Neural cell (in vitro differentiated cells): ENCODE results near the gene JPT2. TPM values are rescaled to one million over a fixed set of nuclear protein-coding genes. Genes with fewer than 3 reads are reported as not detected.

ENCODE experiments used
- H2AFZ ChIP-seq: fragments of 200-600, 300-800 bp; sonication (generic), shearing (Covaris generic); 2 replicates; pipeline ENCODE4 v1.6.0; 2014; ENCODE audit warnings: low read depth, mild to moderate bottlenecking, antibody characterized with exemption, low read length, moderate library complexity
- H3F3A ChIP-seq: fragments of 200-600 bp; shearing (Covaris generic); 2 replicates; pipeline ENCODE4 v1.6.1; 2016; ENCODE audit warnings: mild to moderate bottlenecking, moderate library complexity, mixed read lengths, antibody characterized with exemption, low read length; ENCODE audit not compliant: insufficient read depth, poor library complexity, severe bottlenecking
- H3K27ac ChIP-seq: fragments of 200-600, 300-800 bp; sonication (generic), shearing (Covaris generic); 2 replicates; pipeline ENCODE4 v1.5.1; 2014; ENCODE audit warnings: mild to moderate bottlenecking, low read length, moderate library complexity
- H3K27me3 ChIP-seq: fragments of 300-800, 200-600 bp; sonication (generic), shearing (Covaris generic); 2 replicates; pipeline ENCODE4 v1.6.0; 2014; ENCODE audit warnings: mild to moderate bottlenecking, low read depth, low read length, moderate library complexity; ENCODE audit not compliant: insufficient read depth
- H3K36me3 ChIP-seq: fragments of 300-800, 200-600 bp; sonication (generic), shearing (Covaris generic); 2 replicates; pipeline ENCODE4 v1.5.1; 2014; ENCODE audit warnings: mild to moderate bottlenecking, antibody characterized with exemption, low read length, moderate library complexity; ENCODE audit not compliant: insufficient read depth
- H3K4me2 ChIP-seq: fragments of 300-800, 200-600 bp; sonication (generic), shearing (Covaris generic); 2 replicates; pipeline ENCODE4 v1.6.0; 2014; ENCODE audit warnings: mild to moderate bottlenecking, low read length
- H3K4me3 ChIP-seq: fragments of 300-800, 200-600 bp; sonication (generic), shearing (Covaris generic); 2 replicates; pipeline ENCODE4 v1.5.1; 2014; ENCODE audit warnings: mild to moderate bottlenecking, low read length, moderate library complexity
- H3K79me2 ChIP-seq: fragments of 200-600 bp; shearing (Covaris generic); replicated peaks from 2 replicates; pipeline ENCODE4 v1.6.0; 2014; ENCODE audit warnings: mild to moderate bottlenecking, low read length, moderate library complexity; ENCODE audit not compliant: insufficient read depth
- H3K9ac ChIP-seq: fragments of 300-800, 200-600 bp; sonication (generic), shearing (Covaris generic); 2 replicates; pipeline ENCODE4 v1.6.1; 2016; ENCODE audit warnings: mild to moderate bottlenecking, low read length, mixed read lengths
- H3K9me2 ChIP-seq: fragments of 200-600 bp; shearing (Covaris generic); 2 replicates; pipeline ENCODE4 v1.6.1; 2016; ENCODE audit warnings: mild to moderate bottlenecking, low read length, mixed read lengths; ENCODE audit not compliant: insufficient read depth
- H3K9me3 ChIP-seq: fragments of 200-600, 300-800 bp; sonication (generic), shearing (Covaris generic); 2 replicates; pipeline ENCODE4 v1.6.1; 2016; ENCODE audit warnings: mild to moderate bottlenecking, mixed run types, low read length, moderate library complexity, mixed read lengths
- H4K20me1 ChIP-seq: fragments of 200-600 bp; shearing (Covaris generic); 2 replicates; pipeline ENCODE4 v1.6.1; 2016; ENCODE audit warnings: mild to moderate bottlenecking, mixed run types; ENCODE audit not compliant: insufficient read depth
- EP300 ChIP-seq: fragments of 450-650 bp; conservative IDR thresholded peaks from 2 replicates; pipeline ENCODE4 v1.6.1; 2014; ENCODE audit warnings: antibody characterized with exemption, mild to moderate bottlenecking, moderate library complexity; ENCODE audit not compliant: poor library complexity, severe bottlenecking
- EZH2 ChIP-seq: fragments of 200-600, 300-800 bp; shearing (Covaris generic), sonication (generic); IDR thresholded peaks from 2 replicates; pipeline ENCODE4 v1.6.1; 2014; ENCODE audit warnings: antibody characterized with exemption, low read length, borderline replicate concordance, mild to moderate bottlenecking; ENCODE audit not compliant: insufficient read depth, poor library complexity, severe bottlenecking
- MXI1 ChIP-seq: fragments of 450-650 bp; conservative IDR thresholded peaks from 2 replicates; pipeline ENCODE4 v1.6.1; 2014; ENCODE audit warnings: antibody characterized with exemption, mild to moderate bottlenecking; ENCODE audit not compliant: poor library complexity, severe bottlenecking
- POLR2AphosphoS5 ChIP-seq: IDR thresholded peaks from 2 replicates; pipeline ENCODE4 v1.6.1; 2012
- RAD21 ChIP-seq: fragments of 450-650 bp; conservative IDR thresholded peaks from 2 replicates; pipeline ENCODE4 v1.6.1; 2014; ENCODE audit warnings: antibody characterized with exemption, mild to moderate bottlenecking, moderate library complexity
- REST ChIP-seq: IDR thresholded peaks from 2 replicates; pipeline ENCODE4 v1.6.1; 2012; ENCODE audit warnings: borderline replicate concordance
- SMC3 ChIP-seq: fragments of 450-650 bp; conservative IDR thresholded peaks from 2 replicates; pipeline ENCODE4 v1.6.1; 2014; ENCODE audit warnings: antibody characterized with exemption, mild to moderate bottlenecking, moderate library complexity; ENCODE audit not compliant: poor library complexity
- TAF1 ChIP-seq: IDR thresholded peaks from 2 replicates; pipeline ENCODE4 v1.6.1; 2012; ENCODE audit warnings: low read depth
- polyA plus RNA-seq: library from polyadenylated mRNA; depleted of rRNA; stranded (reverse); fragments of >200 nt; gene quantifications from 2 replicates; pipeline ENCODE4 v1.2.3, GENCODE V29; 2014
- TF ChIP-seq, protein P1 (sequence below): fragments of 450-650 bp; IDR thresholded peaks from 2 replicates; pipeline ENCODE4 v1.5.1; 2014; ENCODE audit warnings: antibody characterized with exemption, mild to moderate bottlenecking, moderate library complexity; ENCODE audit not compliant: poor library complexity, severe bottlenecking

Gene JPT2
- polyA plus RNA-seq, 1 donor from 2014 or later: 61.4 TPM

DNA sequence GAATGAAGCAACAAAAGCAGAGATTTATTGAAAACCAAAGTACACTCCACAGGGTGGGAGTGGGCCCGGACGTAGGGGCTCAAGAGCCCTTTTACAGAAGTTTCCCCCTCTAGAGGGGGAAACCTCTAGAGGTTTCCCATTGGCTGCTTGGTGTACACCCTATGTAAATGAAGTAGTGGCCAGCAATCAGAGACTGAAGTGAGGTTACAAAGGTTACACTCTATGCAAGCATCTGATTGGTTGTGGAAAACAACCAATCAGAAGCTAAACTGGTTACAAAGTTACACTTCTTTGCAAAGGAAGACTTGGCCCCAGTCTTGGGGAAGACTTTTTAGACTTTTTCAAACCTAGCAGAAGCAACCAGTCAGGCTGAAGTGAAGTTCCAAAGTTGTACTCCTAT, 38.8 kb upstream of the JPT2 start:
- H3K79me2 ChIP-seq: peaks cover 4% of the 10 kb centered on the region
- no peak for TF ChIP-seq RAD21
- no peak for TF ChIP-seq MXI1
- TF ChIP-seq REST: no peak
- no peaks in the 10 kb centered on the region for H3K9me2 ChIP-seq
- H2AFZ ChIP-seq: no peak overlapping the region
- no peak overlapping the region for H3K4me3 ChIP-seq
- H3F3A ChIP-seq: no peaks in the 10 kb centered on the region
- H3K9ac ChIP-seq: no peak overlapping the region
- no peak overlapping the region for H3K27ac ChIP-seq
- H3K27me3 ChIP-seq: no peaks in the 10 kb centered on the region
- no peaks in the 10 kb centered on the region for H4K20me1 ChIP-seq
- H3K36me3 ChIP-seq: no peaks in the 10 kb centered on the region
- H3K9me3 ChIP-seq: no peaks in the 10 kb centered on the region
- H3K4me2 ChIP-seq: no peak overlapping the region

DNA sequence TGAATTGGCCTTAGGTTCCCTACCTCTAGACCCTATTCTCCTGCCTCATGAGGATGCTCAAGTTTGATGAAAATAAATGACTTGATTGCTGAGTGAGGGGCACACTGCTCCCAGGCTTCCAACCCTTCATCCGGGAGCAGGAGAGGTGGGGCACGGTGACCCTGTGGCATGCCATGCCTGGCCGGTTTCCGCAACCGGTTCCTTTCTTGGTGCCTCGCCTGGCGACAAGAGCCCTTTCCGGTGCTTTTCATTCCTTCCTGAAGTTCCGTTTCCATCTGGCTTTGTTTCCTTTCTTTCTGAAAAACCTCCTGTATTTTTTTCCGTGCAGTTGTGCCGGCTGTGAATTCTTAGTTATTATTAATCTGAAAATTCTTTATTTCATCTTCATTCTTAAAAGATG, 38.2 kb upstream of the JPT2 start:
- H3K36me3 ChIP-seq: no peaks in the 10 kb centered on the region
- no peaks in the 10 kb centered on the region for H3K9me3 ChIP-seq
- H2AFZ ChIP-seq: no peak overlapping the region
- no peaks in the 10 kb centered on the region for H4K20me1 ChIP-seq
- H3K27me3 ChIP-seq: no peaks in the 10 kb centered on the region
- no peak overlapping the region for H3K4me3 ChIP-seq
- no peaks in the 10 kb centered on the region for H3K9me2 ChIP-seq
- H3K27ac ChIP-seq: no peak overlapping the region
- H3K4me2 ChIP-seq: no peak overlapping the region
- TF ChIP-seq MXI1: no peak
- no peak for TF ChIP-seq POLR2AphosphoS5
- TF ChIP-seq EP300: no peak
- TF ChIP-seq, protein P1, sequence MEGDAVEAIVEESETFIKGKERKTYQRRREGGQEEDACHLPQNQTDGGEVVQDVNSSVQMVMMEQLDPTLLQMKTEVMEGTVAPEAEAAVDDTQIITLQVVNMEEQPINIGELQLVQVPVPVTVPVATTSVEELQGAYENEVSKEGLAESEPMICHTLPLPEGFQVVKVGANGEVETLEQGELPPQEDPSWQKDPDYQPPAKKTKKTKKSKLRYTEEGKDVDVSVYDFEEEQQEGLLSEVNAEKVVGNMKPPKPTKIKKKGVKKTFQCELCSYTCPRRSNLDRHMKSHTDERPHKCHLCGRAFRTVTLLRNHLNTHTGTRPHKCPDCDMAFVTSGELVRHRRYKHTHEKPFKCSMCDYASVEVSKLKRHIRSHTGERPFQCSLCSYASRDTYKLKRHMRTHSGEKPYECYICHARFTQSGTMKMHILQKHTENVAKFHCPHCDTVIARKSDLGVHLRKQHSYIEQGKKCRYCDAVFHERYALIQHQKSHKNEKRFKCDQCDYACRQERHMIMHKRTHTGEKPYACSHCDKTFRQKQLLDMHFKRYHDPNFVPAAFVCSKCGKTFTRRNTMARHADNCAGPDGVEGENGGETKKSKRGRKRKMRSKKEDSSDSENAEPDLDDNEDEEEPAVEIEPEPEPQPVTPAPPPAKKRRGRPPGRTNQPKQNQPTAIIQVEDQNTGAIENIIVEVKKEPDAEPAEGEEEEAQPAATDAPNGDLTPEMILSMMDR: no peak
- no peak for TF ChIP-seq SMC3
- no peak for TF ChIP-seq EZH2
- H3F3A ChIP-seq: no peaks in the 10 kb centered on the region
- no peak overlapping the region for H3K9ac ChIP-seq
- H3K79me2 ChIP-seq: no peaks in the 10 kb centered on the region

- no peak overlapping the region for H2AFZ ChIP-seq
- H3F3A ChIP-seq: no peaks in the 10 kb centered on the region
- H3K4me2 ChIP-seq: no peak overlapping the region
- H3K79me2 ChIP-seq: no peaks in the 10 kb centered on the region
- no peak overlapping the region for H3K9ac ChIP-seq
- H3K9me2 ChIP-seq: no peaks in the 10 kb centered on the region
- no peak overlapping the region for H3K4me3 ChIP-seq
- no peaks in the 10 kb centered on the region for H3K9me3 ChIP-seq
- H3K27me3 ChIP-seq: no peaks in the 10 kb centered on the region
- TF ChIP-seq POLR2AphosphoS5: no peak
- TF ChIP-seq SMC3: no peak
- TF ChIP-seq REST: no peak
- no peak for TF ChIP-seq RAD21
- no peak for TF ChIP-seq EP300
- TF ChIP-seq TAF1: no peak
- TF ChIP-seq, protein P1: no peak
- TF ChIP-seq EZH2: no peak
- TF ChIP-seq MXI1: no peak
- no peaks in the 10 kb centered on the region for H3K36me3 ChIP-seq
- no peaks in the 10 kb centered on the region for H4K20me1 ChIP-seq
- H3K27ac ChIP-seq: no peak overlapping the region
Observed at GRCh38 chr16:1640261-1640941, 37.7 kb upstream of the JPT2 start.
